BJ (cell line): ENCODE results near the gene ALOX15B. TPM values are rescaled to one million over a fixed set of nuclear protein-coding genes. Genes with fewer than 3 reads are reported as not detected.

Source experiments
- CTCF ChIA-PET: fragments of 350-600 bp; formaldehyde crosslinking; extraction: SDS; loops from one replicate; lab custom pipeline; 2021; ENCODE audit warnings: antibody characterized with exemption, inconsistent platforms; lab: Yijun Ruan, JAX
- POLR2A ChIA-PET: fragments of 300-600 bp; sonication (Branson Sonifier 250); formaldehyde crosslinking; extraction: SDS; loops from one replicate; lab custom pipeline; 2021; ENCODE audit warnings: antibody characterized with exemption; lab: Charles Lee
- DNase-seq: peaks from one replicate; pipeline ENCODE4 v3.0.0-alpha.2; 2011; ENCODE audit warnings: low read depth
- H3K27me3 ChIP-seq: 2 replicates; pipeline ENCODE4 v1.6.0; 2011; ENCODE audit warnings: low read length; ENCODE audit not compliant: control insufficient read depth, insufficient read depth
- H3K36me3 ChIP-seq: 2 replicates; pipeline ENCODE4 v1.5.1; 2011; ENCODE audit warnings: low read length; ENCODE audit not compliant: control insufficient read depth, insufficient read depth
- H3K4me3 ChIP-seq: 2 replicates; pipeline ENCODE4 v1.5.1; 2011; ENCODE audit warnings: low read depth, mild to moderate bottlenecking, control low read depth, low read length
- CTCF ChIP-seq: IDR thresholded peaks from 2 replicates; pipeline ENCODE4 v1.5.1; 2011; ENCODE audit warnings: low read depth, mild to moderate bottlenecking, control low read depth, inconsistent platforms, low read length, moderate library complexity; ENCODE audit not compliant: insufficient read depth
- polyA plus RNA-seq: library from polyadenylated mRNA; depleted of rRNA; stranded (reverse); fragments of >200 nt; gene quantifications from 2 replicates; pipeline ENCODE4 v1.2.3, GENCODE V29; 2011

Gene ALOX15B
- polyA plus RNA-seq, 1 experiment = not detected

- H3K36me3 ChIP-seq = no peaks in the 10 kb centered on the region
- DNase-seq = no peak
- POLR2A ChIA-PET = no interaction called here
- peaks cover 46% of the 10 kb centered on the region for H3K27me3 ChIP-seq
- no peak for TF ChIP-seq CTCF
- CTCF ChIA-PET = no interaction called here
- no peak overlapping the region for H3K4me3 ChIP-seq
Measured at GRCh38 chr17:8066841-8067775, 28.2 kb downstream of the ALOX15B start.

GRCh38 chr17:8067806-8068205 lies 28.9 kb downstream of the ALOX15B start:
- DNase-seq = no peak
- no peak for TF ChIP-seq CTCF
- CTCF ChIA-PET = interaction anchor here (4.7 kb wide), 1 partner anchor 7 kb away, joined by 39 read pairs; no protein-coding TSS in a partner anchor
- H3K27me3 ChIP-seq = peaks cover 47% of the 10 kb centered on the region
- no peaks in the 10 kb centered on the region for H3K36me3 ChIP-seq
- POLR2A ChIA-PET = no interaction called here
- no peak overlapping the region for H3K4me3 ChIP-seq

- DNase-seq = no peak
- Histone ChIP-seq H3K36me3 (no peaks in the 10 kb centered on the region), H3K4me3 (no peak overlapping the region), H3K27me3 (peaks cover 50% of the 10 kb centered on the region)
- POLR2A ChIA-PET = no interaction called here
- CTCF ChIA-PET = interaction anchor here (0.7 to 4.7 kb wide), 7 partner anchors 8 to 227 kb away, joined by 3 to 39 read pairs (median 3); no protein-coding TSS in a partner anchor
- no peak for TF ChIP-seq CTCF
Measured at GRCh38 chr17:8068736-8069586, 30.1 kb downstream of the ALOX15B start.

- Histone ChIP-seq H3K4me3 (no peak overlapping the region), H3K27me3 (peaks cover 52% of the 10 kb centered on the region), H3K36me3 (no peaks in the 10 kb centered on the region)
- ChIA-PET POLR2A (no interaction called here), CTCF (interaction anchor here (0.8 to 4.7 kb wide), 7 partner anchors 9 to 227 kb away, joined by 3 to 39 read pairs (median 3); no protein-coding TSS in a partner anchor)
- no peak for DNase-seq
- no peak for TF ChIP-seq CTCF
Measured at GRCh38 chr17:8069587-8069860, 30.7 kb downstream of the ALOX15B start.

- Histone ChIP-seq H3K36me3 (no peaks in the 10 kb centered on the region), H3K4me3 (no peak overlapping the region), H3K27me3 (peaks cover 53% of the 10 kb centered on the region)
- ChIA-PET POLR2A (no interaction called here), CTCF (interaction anchor here (0.7 to 6.4 kb wide), 8 partner anchors 9 to 46 kb away, joined by 3 to 54 read pairs (median 6); partner anchors contain the start of gene ALOXE3)
- TF ChIP-seq CTCF = no peak
- DNase-seq = no peak
Measured at GRCh38 chr17:8071496-8071895, 32.6 kb downstream of the ALOX15B start.
